Diencephalon (tissue), 1 donor: ENCODE measurements around the gene PHF5A. TPM values are rescaled to one million over a fixed set of nuclear protein-coding genes. Genes with fewer than 3 reads are reported as not detected.

Experiments used
- total RNA-seq: library from RNA; depleted of rRNA; stranded (reverse); fragments of >200 nt; gene quantifications from one replicate; pipeline ENCODE4 v1.2.3, GENCODE V29; 2014

Gene PHF5A
- 35.1 TPM for total RNA-seq

DNA sequence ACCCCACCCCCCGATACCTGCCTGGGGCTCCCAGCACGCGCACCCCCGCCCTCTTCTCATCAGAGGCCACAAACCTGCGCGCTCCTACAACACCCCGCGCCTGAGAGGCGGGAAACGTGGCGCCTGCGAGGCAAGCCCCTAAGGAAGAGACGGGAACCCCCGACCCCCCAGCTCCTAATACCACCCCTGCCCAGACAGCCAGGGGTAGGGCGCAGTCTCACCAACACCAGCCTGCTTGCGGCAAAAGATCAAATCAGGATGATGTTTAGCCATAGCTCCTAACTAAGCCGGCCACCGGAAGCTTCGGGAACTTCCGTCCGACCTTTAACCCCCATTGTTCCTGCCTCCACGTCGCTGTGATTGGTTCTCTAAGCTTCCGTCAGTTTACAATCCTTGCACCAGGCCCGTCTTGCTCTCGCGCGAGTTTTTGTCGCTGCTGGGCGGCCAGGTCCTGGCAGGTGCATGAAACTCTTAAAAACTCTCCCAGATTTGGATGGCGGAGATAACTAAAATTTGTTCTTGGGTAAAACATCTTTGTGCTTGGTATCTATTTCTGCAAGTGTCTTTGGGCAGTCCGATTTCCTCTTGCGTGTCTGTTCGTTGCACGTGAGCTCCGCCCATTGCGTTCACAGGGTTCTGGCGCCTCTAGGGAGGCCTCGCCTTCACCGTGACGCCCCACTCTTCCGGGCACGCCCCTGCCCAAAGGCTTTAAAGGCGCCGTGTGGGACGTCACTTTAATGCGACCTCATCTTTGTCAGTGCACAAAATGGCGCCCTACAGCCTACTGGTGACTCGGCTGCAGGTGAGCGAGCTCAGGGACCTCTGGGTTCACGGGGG is at the start of gene PHF5A, which contains the start of gene ACO2:
Gene PHF5A, minus strand, starts transcription at position 312 of the 837 bp plus-strand sequence. Its CDS starts 39 bp downstream, at position 273.
Gene ACO2, plus strand, starts transcription at position 737 of the 837 bp plus-strand sequence. Its CDS starts 30 bp downstream, at position 767.

DNA sequence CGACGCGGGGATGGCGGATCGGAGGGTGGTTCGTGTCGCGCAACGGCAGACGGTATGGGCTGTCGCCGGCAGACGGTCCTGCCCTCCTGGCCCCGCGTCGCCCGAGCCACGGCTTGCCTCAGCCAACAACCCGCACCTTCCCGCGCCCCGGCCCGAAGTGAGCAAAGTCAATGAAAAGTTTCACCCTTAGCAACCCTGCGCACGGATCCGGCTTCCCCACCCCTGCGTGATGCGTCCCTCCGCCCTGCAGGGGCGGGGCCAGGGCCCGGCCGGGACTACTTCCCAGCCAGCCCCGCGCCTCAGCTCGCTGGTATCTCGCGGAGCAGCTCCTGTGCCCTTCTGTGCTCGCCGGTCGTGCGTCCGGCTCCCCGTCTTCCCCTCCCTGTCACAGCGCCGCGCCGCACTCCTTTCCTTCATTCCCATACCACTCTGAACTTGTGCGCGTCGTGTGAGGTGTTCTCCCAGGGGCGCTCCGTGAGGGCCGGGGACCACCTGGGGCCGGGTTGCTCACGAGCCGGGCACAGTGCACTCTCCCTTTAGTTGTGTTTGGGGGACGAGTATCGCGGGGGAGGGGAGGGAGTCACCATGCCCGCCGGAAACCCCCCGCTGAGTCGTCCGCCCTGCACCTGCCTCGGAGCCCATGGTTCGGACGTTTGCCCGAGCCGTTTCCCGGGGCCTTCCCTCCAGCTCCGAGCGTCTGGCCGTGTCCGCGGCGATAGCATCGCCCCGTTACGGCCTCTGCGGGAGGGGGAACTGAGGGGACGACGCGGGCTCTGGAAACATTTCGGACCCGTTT is 21.7 kb downstream of the PHF5A start, which contains the start of gene TOB2:
Gene TOB2, minus strand, starts transcription at position 163 of the 796 bp plus-strand sequence. CDS start 9,456 bp downstream, outside the sequence.

Other genes starting within 250 kb of the PHF5A start
- 3.7 TPM for gene CHADL, start 227.8 kb downstream of the PHF5A start, total RNA-seq
- gene RANGAP1, start 182.5 kb downstream of the PHF5A start, total RNA-seq, result 61.4 TPM
- 64.1 TPM for gene ZC3H7B, start 167.2 kb downstream of the PHF5A start, total RNA-seq
- gene TEF, start 86.8 kb downstream of the PHF5A start, total RNA-seq, result 8.5 TPM
- gene TOB2, start 21.9 kb downstream of the PHF5A start, total RNA-seq, result 18.9 TPM
- gene ACO2, start 425 bp upstream of the PHF5A start, total RNA-seq, result 124 TPM
- 27.7 TPM for gene POLR3H, start 75.8 kb upstream of the PHF5A start, total RNA-seq
- 21.7 TPM for gene CSDC2, start 92.3 kb upstream of the PHF5A start, total RNA-seq
- gene PMM1, start 121.1 kb upstream of the PHF5A start, total RNA-seq, result 27.2 TPM
- gene DESI1, start 152.4 kb upstream of the PHF5A start, total RNA-seq, result 27.7 TPM
- gene XRCC6, start 152.6 kb upstream of the PHF5A start, total RNA-seq, result 216 TPM
- 116 TPM for gene SNU13, start 220.2 kb upstream of the PHF5A start, total RNA-seq
- gene MEI1, start 230.8 kb upstream of the PHF5A start, total RNA-seq, result 1.6 TPM